Adipose tissue (tissue), 3 donors: ENCODE measurements around the gene METTL25B. TPM values are rescaled to one million over a fixed set of nuclear protein-coding genes. Genes with fewer than 3 reads are reported as not detected.

Source experiments
- H3K27ac ChIP-seq: one replicate; pipeline ENCODE4 v1.5.1; 2013; ENCODE audit warnings: low read depth, low read length
- WGBS, 3 donors: extraction: QIAGEN DNeasy Blood & Tissue Kit; methylation state at CpG; one replicate each; pipeline ENCODE4 v1.1.7; 2013; 5-methylcytosine and 5-hydroxymethylcytosine counted together
- polyA plus RNA-seq, 3 donors: library from polyadenylated mRNA; stranded (reverse); fragments of 200-250 nt; gene quantifications; one replicate each; pipeline ENCODE4 v1.2.3, GENCODE V29; 2013
- donor health status: healthy with polysubstance abuse.
- donor health status: Bipolar disorder and iron deficiency.
- donor health status: healthy.

METTL25B gene
- 10 to 100 TPM; 22.7 to 25.4 (median 24.6) TPM for polyA plus RNA-seq

- 0 to 1% (median 1%) methylated on average over 46 of the region's 46 CpGs for WGBS, 3 donors
- peak within 1 kb of the TSS; percentile 90 for H3K27ac ChIP-seq
Measured at GRCh38 chr1:156727926-156728598, at the start of gene METTL25B. METTL25B (plus strand) TSS chr1:156728469; CDS start chr1:156729105, 636 bp downstream.

DNA sequence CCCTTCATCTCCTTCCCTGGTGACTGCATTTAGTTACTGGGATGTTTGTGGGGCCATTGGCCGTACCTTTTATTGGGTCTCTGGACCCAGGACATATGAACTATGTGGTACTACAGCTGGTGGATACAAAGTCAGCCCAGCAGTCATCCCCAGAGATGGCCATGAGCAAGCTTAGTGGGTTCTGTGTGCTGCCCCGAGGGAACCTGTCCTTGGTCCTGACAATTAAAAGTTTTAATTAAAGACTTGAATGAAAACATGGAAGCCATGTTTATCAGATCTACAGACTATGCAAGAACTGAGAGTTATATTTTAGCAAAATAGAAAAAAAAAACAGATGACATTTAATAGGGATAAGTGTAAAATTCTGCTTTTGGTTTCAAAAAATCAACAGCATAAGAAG is 48.2 kb upstream of the METTL25B start:
- WGBS, 3 donors: 36 to 83% (median 64%) methylated on average over 2 of the region's 2 CpGs

GRCh38 chr1:156681196-156681960 is 46.9 kb upstream of the METTL25B start:
- WGBS, 3 donors: 77 to 84% (median 80%) methylated on average over 8 of the region's 8 CpGs
- H3K27ac ChIP-seq: no peak overlapping the region

More for the DNA sequence above, 48.2 kb upstream of the METTL25B start:
- H3K27ac ChIP-seq: no peak overlapping the region

DNA sequence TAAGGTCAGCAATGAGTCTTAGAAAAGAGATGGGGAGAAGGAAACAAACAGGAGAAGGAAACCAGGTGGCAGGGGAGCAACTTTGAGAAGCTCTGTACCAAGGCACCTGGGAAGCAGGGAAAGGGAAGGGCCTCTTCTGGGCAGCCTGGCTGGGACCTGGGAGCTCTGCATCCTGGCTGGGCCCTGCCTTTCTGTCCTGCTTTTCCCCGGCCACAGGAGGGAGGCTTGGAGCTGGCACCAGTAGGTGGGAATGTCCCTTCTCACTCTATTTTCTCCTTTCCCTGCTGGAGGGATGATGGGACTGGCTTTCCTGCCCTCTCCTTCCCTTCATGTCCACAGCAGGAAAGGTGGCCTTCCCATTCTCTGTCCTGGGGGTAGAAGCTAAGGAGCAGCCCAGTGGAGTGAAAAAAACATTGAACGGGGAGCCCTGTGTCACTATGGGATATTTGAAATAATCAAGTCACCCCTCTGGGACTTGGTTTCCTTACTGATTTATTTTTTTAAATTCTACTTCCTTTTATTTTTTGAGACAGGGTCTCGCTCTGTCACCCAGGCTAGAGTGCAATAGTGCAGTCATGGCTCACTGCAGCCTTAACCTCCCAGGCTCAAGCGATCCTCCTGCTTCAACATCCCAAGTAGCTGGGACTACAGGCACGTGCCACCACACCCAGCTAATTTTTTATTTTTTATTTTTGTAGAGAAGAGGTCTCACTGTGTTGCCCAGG is 45.9 kb upstream of the METTL25B start:
- WGBS, 3 donors: 65 to 72% (median 70%) methylated on average over 5 of the region's 5 CpGs
- H3K27ac ChIP-seq: no peak overlapping the region

- 68 to 77% (median 70%) methylated on average over 5 of the region's 5 CpGs for WGBS, 3 donors
Measured at GRCh38 chr1:156684227-156684782, 44.0 kb upstream of the METTL25B start.

GRCh38 chr1:156689035-156689952 is 39.0 kb upstream of the METTL25B start:
- WGBS, 3 donors: 1 to 2% (median 1%) methylated on average over 23 of the region's 23 CpGs
- no peak overlapping the region for H3K27ac ChIP-seq

More at GRCh38 chr1:156684227-156684782, 44.0 kb upstream of the METTL25B start:
- H3K27ac ChIP-seq: no peak overlapping the region

DNA sequence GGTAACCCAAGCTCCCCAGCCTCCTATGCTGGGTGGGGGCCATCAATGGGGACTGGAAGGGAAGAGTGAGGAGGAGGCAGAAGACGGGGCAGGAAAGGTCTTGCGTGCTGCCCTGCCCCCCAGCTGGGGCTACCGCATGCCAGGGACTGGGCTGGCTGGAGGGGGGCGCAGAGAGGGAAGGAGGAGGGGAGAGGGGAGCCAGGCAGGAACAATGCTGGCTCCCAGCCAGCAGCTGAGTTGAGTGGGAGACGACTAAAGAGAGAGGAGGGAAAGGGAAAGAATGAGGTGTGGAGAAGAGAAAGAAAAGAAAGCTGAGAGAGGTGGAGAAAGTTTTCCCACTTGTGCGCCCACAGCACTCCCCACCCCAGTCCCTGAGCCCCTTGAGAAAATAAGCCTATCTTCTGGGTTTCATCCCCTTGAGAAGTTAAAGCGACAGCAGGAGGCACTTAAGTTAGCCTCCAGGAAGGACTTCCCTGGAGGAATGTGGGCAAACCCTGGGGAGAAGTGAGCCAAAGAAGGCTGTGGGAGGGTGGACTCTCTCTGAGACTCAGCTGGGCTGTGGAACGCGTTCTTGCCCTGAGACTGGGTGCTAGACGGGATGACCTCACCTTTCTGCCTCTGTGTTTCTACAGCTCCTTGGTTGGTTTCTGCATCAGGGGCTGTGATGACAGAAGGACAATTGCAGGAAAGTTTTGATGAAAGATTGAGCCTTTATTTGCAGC is 38.2 kb upstream of the METTL25B start:
- WGBS, 3 donors: 19 to 26% (median 26%) methylated on average over 10 of the region's 10 CpGs
- no peak overlapping the region for H3K27ac ChIP-seq

DNA sequence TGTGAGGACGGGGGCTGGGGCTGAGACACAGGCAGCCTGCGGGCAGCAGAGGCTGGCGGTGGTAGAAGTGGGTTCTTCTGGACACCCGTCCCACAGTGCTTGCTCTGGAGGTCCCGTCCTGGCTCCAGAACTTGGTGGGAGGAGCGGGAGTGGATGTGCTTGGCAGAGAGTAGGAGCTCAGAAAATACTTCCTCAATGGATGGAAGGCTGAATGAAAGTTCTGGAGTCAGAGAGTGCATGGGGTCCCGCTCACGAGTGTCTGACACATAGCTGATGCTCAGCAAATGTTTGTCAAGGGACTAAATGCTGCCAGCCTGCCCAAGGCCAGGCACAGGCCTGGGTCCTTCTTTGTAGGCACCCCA is 37.6 kb upstream of the METTL25B start:
- no peak overlapping the region for H3K27ac ChIP-seq
- 58 to 67% (median 62%) methylated on average over 8 of the region's 8 CpGs for WGBS, 3 donors

- 66 to 76% (median 69%) methylated on average over 9 to 10 of the region's 10 CpGs for WGBS, 3 donors
- H3K27ac ChIP-seq: no peak overlapping the region
Measured at GRCh38 chr1:156691191-156691590, 37.1 kb upstream of the METTL25B start.

- 18 to 53% (median 19%) methylated on average over 20 of the region's 20 CpGs for WGBS, 3 donors
- no peak overlapping the region for H3K27ac ChIP-seq
Measured at GRCh38 chr1:156691665-156692440, 36.4 kb upstream of the METTL25B start.

GRCh38 chr1:156692441-156692924 is 35.8 kb upstream of the METTL25B start:
- no peak overlapping the region for H3K27ac ChIP-seq
- 7 to 24% (median 16%) methylated on average over 13 of the region's 13 CpGs for WGBS, 3 donors

- WGBS, 3 donors: 42 to 54% (median 46%) methylated on average over 16 of the region's 16 CpGs
- no peak overlapping the region for H3K27ac ChIP-seq
Measured at GRCh38 chr1:156692925-156693847, 35.1 kb upstream of the METTL25B start.

- H3K27ac ChIP-seq: no peak overlapping the region
- WGBS, 3 donors: 75 to 82% (median 79%) methylated on average over 12 of the region's 12 CpGs
Measured at GRCh38 chr1:156693848-156694689, 34.2 kb upstream of the METTL25B start.

- WGBS, 3 donors: 88 to 96% (median 92%) methylated on average over 5 of the region's 5 CpGs
Measured at GRCh38 chr1:156694690-156694962, 33.6 kb upstream of the METTL25B start.

DNA sequence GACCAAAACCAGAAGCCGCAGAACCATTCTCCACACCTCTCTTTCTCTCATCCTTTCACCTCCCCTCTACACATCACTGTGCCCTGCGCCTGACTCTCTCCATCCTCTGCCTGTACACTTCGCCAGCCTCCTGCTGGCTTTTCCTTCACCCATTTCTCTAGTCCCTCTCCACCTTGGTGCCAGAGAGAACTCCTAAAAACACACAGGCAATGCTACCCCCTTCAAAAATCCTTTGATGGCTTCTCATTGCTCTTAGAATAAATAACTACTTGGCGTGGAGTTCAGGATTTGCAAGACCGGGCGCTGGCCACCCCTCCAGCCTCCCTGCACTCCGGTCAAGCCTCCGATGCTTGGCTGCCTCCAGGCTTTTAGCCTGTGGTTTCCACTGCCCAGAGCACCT is 31.5 kb upstream of the METTL25B start:
- 89 to 96% (median 92%) methylated on average over 8 of the region's 8 CpGs for WGBS, 3 donors
- no peak overlapping the region for H3K27ac ChIP-seq

More at GRCh38 chr1:156694690-156694962, 33.6 kb upstream of the METTL25B start:
- H3K27ac ChIP-seq: no peak overlapping the region
